Endothelial cell of umbilical vein (primary cell): Measurements from ENCODE around the gene IL16. TPM values are rescaled to one million over a fixed set of nuclear protein-coding genes. Genes with fewer than 3 reads are reported as not detected.

Source experiments
- BruUV-seq: library from RNA; stranded (reverse); fragments of 400-500 nt; replicated peaks from 2 replicates; lab custom pipeline; 2021; lab: Mats Ljungman, UMichigan
- CTCF ChIA-PET: fragments of 300-600, 350-600 bp; sonication (Branson Sonifier 250); formaldehyde crosslinking; loops from one replicate; lab custom pipeline; 2021; ENCODE audit warnings: antibody characterized with exemption, inconsistent platforms; lab: Charles Lee
- POLR2A ChIA-PET: fragments of 300-600, 350-600 bp; sonication (Branson Sonifier 250); formaldehyde crosslinking; loops from one replicate; lab custom pipeline; 2021; ENCODE audit warnings: antibody characterized with exemption, inconsistent platforms; lab: Charles Lee
- DNase-seq: peaks from one replicate; pipeline ENCODE4 v3.0.0-alpha.2; 2011; ENCODE audit warnings: low read depth, low spot score
- FAIRE-seq: peaks from 2 replicates; lab custom pipeline; 2011; peaks lifted over from hg19 to GRCh38; lab: Jason Lieb, UNC
- H2AFZ ChIP-seq: 2 replicates; pipeline ENCODE4 v1.6.0; 2012; ENCODE audit warnings: low read depth, low read length, control low read depth, inconsistent platforms
- H3K27ac ChIP-seq: 2 replicates; pipeline ENCODE4 v1.5.1; 2011; ENCODE audit warnings: low read depth, mild to moderate bottlenecking, control low read depth, low read length, moderate library complexity; ENCODE audit not compliant: insufficient read depth
- H3K27me3 ChIP-seq, 2 experiments: 2 replicates each; pipeline versions ENCODE4 v1.6.0 to v1.6.1; 2011; ENCODE audit warnings: low read length in 2 of 2, mixed read lengths in 1 of 2; ENCODE audit not compliant: control insufficient read depth in 2 of 2, insufficient read depth in 2 of 2
- H3K36me3 ChIP-seq, 2 experiments: 2 replicates in 1 of 2; 3 replicates in 1 of 2; pipeline ENCODE4 v1.5.1; 2011; ENCODE audit warnings: low read length in 2 of 2, mild to moderate bottlenecking in 1 of 2, moderate library complexity in 1 of 2; ENCODE audit not compliant: control insufficient read depth in 2 of 2, insufficient read depth in 2 of 2; ENCODE audit errors: extremely low read depth in 1 of 2
- H3K4me1 ChIP-seq: 3 replicates; pipeline ENCODE4 v1.5.1; 2011; ENCODE audit warnings: mild to moderate bottlenecking, low read length; ENCODE audit not compliant: control insufficient read depth, insufficient read depth; ENCODE audit errors: extremely low read depth
- H3K4me2 ChIP-seq: 2 replicates; pipeline ENCODE4 v1.6.1; 2011; ENCODE audit warnings: low read length, control low read depth, mixed read lengths; ENCODE audit not compliant: insufficient read depth
- H3K4me3 ChIP-seq, 3 experiments: fragments of 200-600 bp in 1 of 3; sonication (generic), shearing (Covaris generic) in 1 of 3; replicated peaks in 1 of 3; 2 replicates each; pipeline ENCODE4 v1.5.1; 2011 to 2016; ENCODE audit warnings: control low read depth in 3 of 3, low read length in 3 of 3, mild to moderate bottlenecking in 2 of 3, inconsistent platforms in 1 of 3, low read depth in 1 of 3, moderate library complexity in 1 of 3; ENCODE audit not compliant: insufficient read depth in 1 of 3
- H3K79me2 ChIP-seq: 2 replicates; pipeline ENCODE4 v1.6.0; 2012; ENCODE audit warnings: low read length, inconsistent platforms; ENCODE audit not compliant: control insufficient read depth, insufficient read depth
- H3K9ac ChIP-seq: replicated peaks from 2 replicates; pipeline ENCODE3; 2011; ENCODE audit warnings: low read length, control low read depth; ENCODE audit not compliant: insufficient read depth; ENCODE audit errors: extremely low read depth
- H3K9me1 ChIP-seq: replicated peaks from 3 replicates; pipeline ENCODE4 v1.6.0; 2011; ENCODE audit warnings: mild to moderate bottlenecking, low read length; ENCODE audit not compliant: control insufficient read depth, insufficient read depth; ENCODE audit errors: extremely low read depth
- H3K9me3 ChIP-seq: replicated peaks from 2 replicates; pipeline ENCODE4 v1.5.1; 2012; ENCODE audit warnings: low read length, inconsistent platforms; ENCODE audit not compliant: control insufficient read depth, insufficient read depth
- H4K20me1 ChIP-seq: replicated peaks from 2 replicates; pipeline ENCODE3; 2011; ENCODE audit warnings: mild to moderate bottlenecking, low read length; ENCODE audit not compliant: control insufficient read depth, insufficient read depth; ENCODE audit errors: extremely low read depth
- EZH2 ChIP-seq: IDR thresholded peaks from 2 replicates; pipeline ENCODE4 v1.6.1; 2012; ENCODE audit warnings: borderline replicate concordance, low read depth, mild to moderate bottlenecking, moderate library complexity, low read length, inconsistent platforms; ENCODE audit not compliant: severe bottlenecking
- GATA2 ChIP-seq: IDR thresholded peaks from 2 replicates; pipeline ENCODE4 v1.7.0; 2011; ENCODE audit warnings: low read depth, mild to moderate bottlenecking, moderate library complexity, mixed read lengths, low read length; ENCODE audit not compliant: insufficient read length, insufficient read depth
- JUN ChIP-seq: IDR thresholded peaks from 2 replicates; pipeline ENCODE4 v1.6.1; 2011; ENCODE audit warnings: borderline replicate concordance, low read depth; ENCODE audit not compliant: insufficient read length, insufficient read depth
- dilution Hi-C: fragments of 300-500 bp; cut with MboI; formaldehyde crosslinking; loops from one replicate; pipeline ENCODE4 v1.15.0; 2019; ENCODE audit warnings: low sequenced_read_pairs; ENCODE audit not compliant: extremely low pct_ligation_motif_present
- intact Hi-C: fragments of 100-400 bp; cut with micrococcal nuclease; formaldehyde crosslinking; loops from one replicate; pipeline ENCODE4 v1.10.0; 2022
- polyA plus RNA-seq, 4 experiments: library from polyadenylated mRNA; depleted of rRNA in 3 of 4; stranded (reverse) in 3 of 4; unstranded in 1 of 4; fragments of >200 nt; gene quantifications; 2 replicates each; pipeline versions ENCODE4 v1.2.1 to v1.2.3, GENCODE V29; 2011 to 2012; ENCODE audit warnings: missing spikeins in 1 of 4
- total RNA-seq: library from RNA; stranded (reverse); gene quantifications from 2 replicates; pipeline ENCODE4 v1.2.3, GENCODE V29; 2021
- TF ChIP-seq, protein P1 (sequence below), 2 donors: IDR thresholded peaks; 1 replicate in 1 of 2; 2 replicates in 1 of 2; pipeline ENCODE4 v1.5.1; 2011; ENCODE audit warnings: low read length in 2 of 2, mild to moderate bottlenecking in 2 of 2, moderate library complexity in 2 of 2, control low read depth in 1 of 2, inconsistent platforms in 1 of 2, low read depth in 1 of 2; ENCODE audit not compliant: insufficient read depth in 1 of 2; ENCODE audit errors: extremely low read depth in 1 of 2

Gene IL16
- total and polyA plus RNA-seq, 2 donors (not counting 3 experiments of a cell fraction or from before 2014, with no cell fraction given) = 0.29 to 2.1 TPM

DNA sequence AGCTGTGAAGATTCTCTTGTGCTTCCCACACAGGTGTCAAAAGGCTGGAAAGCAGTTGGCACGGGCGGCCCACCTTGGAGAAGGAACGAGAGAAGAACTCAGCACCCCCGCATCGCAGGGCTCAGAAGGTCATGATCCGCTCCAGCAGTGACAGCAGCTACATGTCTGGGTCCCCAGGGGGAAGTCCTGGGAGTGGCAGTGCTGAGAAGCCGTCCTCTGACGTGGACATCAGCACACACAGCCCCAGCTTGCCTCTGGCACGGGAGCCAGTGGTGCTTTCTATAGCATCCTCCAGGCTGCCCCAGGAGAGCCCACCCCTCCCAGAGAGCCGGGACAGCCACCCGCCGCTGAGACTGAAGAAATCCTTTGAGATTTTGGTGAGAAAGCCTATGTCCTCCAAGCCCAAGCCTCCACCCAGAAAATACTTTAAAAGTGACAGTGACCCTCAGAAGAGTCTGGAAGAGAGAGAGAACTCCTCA is 95.9 kb downstream of the IL16 start:
- dilution Hi-C loops = no loop called here
- ChIA-PET POLR2A (no interaction called here), CTCF (interaction anchor here (0.7 to 3.2 kb wide), 3 partner anchors 17 to 27 kb away, joined by 3 to 28 read pairs (median 4); no protein-coding TSS in a partner anchor)
- no peak overlapping the region for H3K4me3 ChIP-seq
- H3K9me3 ChIP-seq = no peaks in the 10 kb centered on the region
- no peaks in the 10 kb centered on the region for H3K79me2 ChIP-seq
- no peaks in the 10 kb centered on the region for H3K36me3 ChIP-seq
- intact Hi-C loops = no loop called here
- FAIRE-seq = no peak
- no peak for TF ChIP-seq EZH2
- TF ChIP-seq JUN = no peak
- TF ChIP-seq GATA2 = no peak
- TF ChIP-seq, protein P1, sequence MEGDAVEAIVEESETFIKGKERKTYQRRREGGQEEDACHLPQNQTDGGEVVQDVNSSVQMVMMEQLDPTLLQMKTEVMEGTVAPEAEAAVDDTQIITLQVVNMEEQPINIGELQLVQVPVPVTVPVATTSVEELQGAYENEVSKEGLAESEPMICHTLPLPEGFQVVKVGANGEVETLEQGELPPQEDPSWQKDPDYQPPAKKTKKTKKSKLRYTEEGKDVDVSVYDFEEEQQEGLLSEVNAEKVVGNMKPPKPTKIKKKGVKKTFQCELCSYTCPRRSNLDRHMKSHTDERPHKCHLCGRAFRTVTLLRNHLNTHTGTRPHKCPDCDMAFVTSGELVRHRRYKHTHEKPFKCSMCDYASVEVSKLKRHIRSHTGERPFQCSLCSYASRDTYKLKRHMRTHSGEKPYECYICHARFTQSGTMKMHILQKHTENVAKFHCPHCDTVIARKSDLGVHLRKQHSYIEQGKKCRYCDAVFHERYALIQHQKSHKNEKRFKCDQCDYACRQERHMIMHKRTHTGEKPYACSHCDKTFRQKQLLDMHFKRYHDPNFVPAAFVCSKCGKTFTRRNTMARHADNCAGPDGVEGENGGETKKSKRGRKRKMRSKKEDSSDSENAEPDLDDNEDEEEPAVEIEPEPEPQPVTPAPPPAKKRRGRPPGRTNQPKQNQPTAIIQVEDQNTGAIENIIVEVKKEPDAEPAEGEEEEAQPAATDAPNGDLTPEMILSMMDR (IDR thresholded peaks at IDR 0.05; ENCODE audit: extremely low read depth in 1 of 2, insufficient read depth in 1 of 2, low read depth in 1 of 2, low read length in 2 of 2) = no peak
- H3K27ac ChIP-seq = no peak overlapping the region
- no TSS peak for BruUV-seq
- no peak overlapping the region for H3K9ac ChIP-seq
- H3K4me1 ChIP-seq = peaks cover 8% of the 10 kb centered on the region
- no peaks in the 10 kb centered on the region for H4K20me1 ChIP-seq
- H2AFZ ChIP-seq = no peak overlapping the region
- no peaks in the 10 kb centered on the region for H3K9me1 ChIP-seq
- H3K27me3 ChIP-seq = peaks cover 0 to 5% of the 10 kb centered on the region in 2 experiments
- H3K4me2 ChIP-seq = no peak overlapping the region
- no peak for DNase-seq
